Activated CD4-positive, alpha-beta T cell treated with anti-CD3 and anti-CD28 coated beads for 36 hours (primary cell): ENCODE results near the gene ATP2C2. TPM values are rescaled to one million over a fixed set of nuclear protein-coding genes. Genes with fewer than 3 reads are reported as not detected.

Experiments
- ATAC-seq: fragments of 200-7000 bp; cut with Tn5 transposase; one replicate; pipeline ENCODE4 v1.10.0; 2021; ENCODE audit warnings: mild to moderate bottlenecking, moderate library complexity
- CTCF ChIA-PET: fragments of 350-600 bp; sonication (Branson Sonifier 250); formaldehyde crosslinking; loops from one replicate; lab custom pipeline; 2021; ENCODE audit warnings: antibody characterized with exemption; lab: Charles Lee
- POLR2A ChIA-PET: fragments of 350-600 bp; sonication (Branson Sonifier 250); formaldehyde crosslinking; loops from one replicate; lab custom pipeline; 2021; ENCODE audit warnings: antibody characterized with exemption, inconsistent platforms; lab: Charles Lee
- DNase-seq: peaks from one replicate; pipeline ENCODE4 v3.0.0-alpha.2; 2020
- H3K27ac Mint-ChIP-seq: one replicate; pipeline ENCODE4 v1.8.0; 2021; ENCODE audit warnings: mixed read lengths
- H3K27me3 Mint-ChIP-seq: one replicate; pipeline ENCODE4 v1.8.0; 2021; ENCODE audit warnings: mixed read lengths
- H3K36me3 Mint-ChIP-seq: one replicate; pipeline ENCODE4 v1.8.0; 2021; ENCODE audit warnings: low read depth, mixed read lengths
- H3K4me1 Mint-ChIP-seq: one replicate; pipeline ENCODE4 v1.8.0; 2021; ENCODE audit warnings: mixed read lengths
- H3K4me3 Mint-ChIP-seq: one replicate; pipeline ENCODE4 v1.8.0; 2021; ENCODE audit warnings: mild to moderate bottlenecking, moderate library complexity, mixed read lengths
- H3K9me3 Mint-ChIP-seq: one replicate; pipeline ENCODE4 v1.8.0; 2021; ENCODE audit warnings: low read depth, mixed read lengths
- intact Hi-C, 2 experiments: fragments of 100-400 bp; cut with DNase I in 1 of 2; cut with micrococcal nuclease in 1 of 2; formaldehyde crosslinking; loops; one replicate each; pipeline versions ENCODE4 v1.14.2 to v1.15.1; 2022 to 2024; cut with DNase I, micrococcal nuclease
- total RNA-seq, 2 experiments: library from RNA; stranded (reverse); gene quantifications; one replicate each; pipeline ENCODE4 v1.2.3, GENCODE V29; 2021

Gene ATP2C2
- not detected for total RNA-seq

GRCh38 chr16:84368308-84368996 is at the start of gene ATP2C2:
Gene ATP2C2, plus strand, starts transcription at chr16:84368538. Its CDS starts 78 bp downstream, at chr16:84368616.
- DNase-seq (no peak), ATAC-seq (no peak)
- peaks cover 1% of the 10 kb centered on the region for H3K4me1 Mint-ChIP-seq
- no peaks in the 10 kb centered on the region for H3K9me3 Mint-ChIP-seq
- intact Hi-C loops: no loop called here
- no peak within 1 kb of the TSS for H3K4me3 Mint-ChIP-seq
- peaks cover 43% of the 10 kb centered on the region for H3K27me3 Mint-ChIP-seq
- no peaks in the 10 kb centered on the region for H3K36me3 Mint-ChIP-seq
- ChIA-PET POLR2A (no interaction called here), CTCF (interaction anchor here (1.4 kb wide), 1 partner anchor 115 kb away, joined by 6 read pairs; no protein-coding TSS in a partner anchor)
- no peak within 1 kb of the TSS for H3K27ac Mint-ChIP-seq

- peaks cover 4% of the 10 kb centered on the region for H3K9me3 Mint-ChIP-seq
- intact Hi-C loops: no loop called here
- DNase-seq (no peak), ATAC-seq (no peak)
- ChIA-PET POLR2A (no interaction called here), CTCF (no interaction called here)
- H3K27me3 Mint-ChIP-seq: peaks cover 2% of the 10 kb centered on the region
- H3K36me3 Mint-ChIP-seq: no peaks in the 10 kb centered on the region
- H3K4me1 Mint-ChIP-seq: no peaks in the 10 kb centered on the region
- no peak overlapping the region for H3K27ac Mint-ChIP-seq
- H3K4me3 Mint-ChIP-seq: no peak overlapping the region
Measured at GRCh38 chr16:84319146-84319760, 49.1 kb upstream of the ATP2C2 start.

GRCh38 chr16:84320511-84320910 is 47.8 kb upstream of the ATP2C2 start:
- DNase-seq (no peak), ATAC-seq (no peak)
- no peak overlapping the region for H3K4me3 Mint-ChIP-seq
- CTCF ChIA-PET: interaction anchor here (0.9 kb wide), 1 partner anchor 9 kb away, joined by 5 read pairs; no protein-coding TSS in a partner anchor
- peaks cover 2% of the 10 kb centered on the region for H3K27me3 Mint-ChIP-seq
- POLR2A ChIA-PET: interaction anchor here (0.7 kb wide), 1 partner anchor 43 kb away, joined by 4 read pairs; no protein-coding TSS in a partner anchor
- no peak overlapping the region for H3K27ac Mint-ChIP-seq
- peaks cover 4% of the 10 kb centered on the region for H3K9me3 Mint-ChIP-seq
- H3K36me3 Mint-ChIP-seq: no peaks in the 10 kb centered on the region
- intact Hi-C loops: no loop called here
- no peaks in the 10 kb centered on the region for H3K4me1 Mint-ChIP-seq

GRCh38 chr16:84321932-84322331 is 46.4 kb upstream of the ATP2C2 start:
- H3K27me3 Mint-ChIP-seq: peaks cover 2% of the 10 kb centered on the region
- ChIA-PET CTCF (no interaction called here), POLR2A (no interaction called here)
- no peak for DNase-seq
- no peaks in the 10 kb centered on the region for H3K4me1 Mint-ChIP-seq
- ATAC-seq: no peak
- no peak overlapping the region for H3K4me3 Mint-ChIP-seq
- intact Hi-C loops: no loop called here
- H3K9me3 Mint-ChIP-seq: peaks cover 4% of the 10 kb centered on the region
- no peaks in the 10 kb centered on the region for H3K36me3 Mint-ChIP-seq
- H3K27ac Mint-ChIP-seq: no peak overlapping the region

GRCh38 chr16:84322749-84323148 is 45.6 kb upstream of the ATP2C2 start:
- ATAC-seq: no peak
- intact Hi-C loops: no loop called here
- DNase-seq: no peak
- Mint-ChIP-seq H3K36me3 (no peaks in the 10 kb centered on the region), H3K4me3 (no peak overlapping the region), H3K9me3 (peaks cover 3% of the 10 kb centered on the region), H3K27ac (no peak overlapping the region), H3K27me3 (peaks cover 2% of the 10 kb centered on the region), H3K4me1 (no peaks in the 10 kb centered on the region)
- ChIA-PET POLR2A (no interaction called here), CTCF (no interaction called here)

GRCh38 chr16:84323606-84324005 is 44.7 kb upstream of the ATP2C2 start:
- no peaks in the 10 kb centered on the region for H3K4me1 Mint-ChIP-seq
- H3K27ac Mint-ChIP-seq: no peak overlapping the region
- H3K27me3 Mint-ChIP-seq: peaks cover 2% of the 10 kb centered on the region
- peaks cover 2% of the 10 kb centered on the region for H3K9me3 Mint-ChIP-seq
- no peak for DNase-seq
- ChIA-PET POLR2A (no interaction called here), CTCF (no interaction called here)
- no peak overlapping the region for H3K4me3 Mint-ChIP-seq
- intact Hi-C loops: no loop called here
- no peak for ATAC-seq
- H3K36me3 Mint-ChIP-seq: no peaks in the 10 kb centered on the region

- intact Hi-C loops: no loop called here
- POLR2A ChIA-PET: no interaction called here
- H3K27ac Mint-ChIP-seq: no peak overlapping the region
- no peaks in the 10 kb centered on the region for H3K36me3 Mint-ChIP-seq
- H3K4me1 Mint-ChIP-seq: no peaks in the 10 kb centered on the region
- no peak overlapping the region for H3K4me3 Mint-ChIP-seq
- DNase-seq: no peak
- CTCF ChIA-PET: interaction anchor here (0.7 kb wide), 1 partner anchor 86 kb away, joined by 5 read pairs; no protein-coding TSS in a partner anchor
- ATAC-seq: peak; percentile 44
- H3K27me3 Mint-ChIP-seq: peaks cover 2% of the 10 kb centered on the region
- H3K9me3 Mint-ChIP-seq: no peaks in the 10 kb centered on the region
Measured at GRCh38 chr16:84324434-84325262, 43.7 kb upstream of the ATP2C2 start.

GRCh38 chr16:84326545-84326944 is 41.8 kb upstream of the ATP2C2 start:
- Mint-ChIP-seq H3K27ac (no peak overlapping the region), H3K27me3 (peaks cover 2% of the 10 kb centered on the region), H3K36me3 (no peaks in the 10 kb centered on the region), H3K4me3 (no peak overlapping the region), H3K4me1 (no peaks in the 10 kb centered on the region), H3K9me3 (no peaks in the 10 kb centered on the region)
- ATAC-seq: no peak
- DNase-seq: no peak
- ChIA-PET POLR2A (interaction anchor here (0.6 kb wide), 1 partner anchor 43 kb away, joined by 4 read pairs; no protein-coding TSS in a partner anchor), CTCF (interaction anchor here (0.7 kb wide), 1 partner anchor 102 kb away, joined by 3 read pairs; no protein-coding TSS in a partner anchor)
- intact Hi-C loops: no loop called here

- no peak overlapping the region for H3K27ac Mint-ChIP-seq
- no peak overlapping the region for H3K4me3 Mint-ChIP-seq
- no peaks in the 10 kb centered on the region for H3K4me1 Mint-ChIP-seq
- CTCF ChIA-PET: no interaction called here
- DNase-seq (no peak), ATAC-seq (no peak)
- peaks cover 5% of the 10 kb centered on the region for H3K27me3 Mint-ChIP-seq
- POLR2A ChIA-PET: no interaction called here
- H3K9me3 Mint-ChIP-seq: no peaks in the 10 kb centered on the region
- H3K36me3 Mint-ChIP-seq: no peaks in the 10 kb centered on the region
- intact Hi-C loops: no loop called here
Measured at GRCh38 chr16:84327926-84328505, 40.3 kb upstream of the ATP2C2 start.

GRCh38 chr16:84329016-84329415 is 39.3 kb upstream of the ATP2C2 start:
- Mint-ChIP-seq H3K4me1 (no peaks in the 10 kb centered on the region), H3K27me3 (peaks cover 5% of the 10 kb centered on the region), H3K4me3 (no peak overlapping the region), H3K9me3 (no peaks in the 10 kb centered on the region), H3K27ac (no peak overlapping the region), H3K36me3 (no peaks in the 10 kb centered on the region)
- ChIA-PET CTCF (interaction anchor here (1.0 kb wide), 1 partner anchor 8 kb away, joined by 5 read pairs; no protein-coding TSS in a partner anchor), POLR2A (no interaction called here)
- ATAC-seq: no peak
- intact Hi-C loops: no loop called here
- DNase-seq: no peak
